HUES48 (cell line): Measurements from ENCODE around the gene UNC13D.

Experiments
- H3K27ac ChIP-seq: one replicate; pipeline ENCODE4 v1.7.0; 2013; ENCODE audit warnings: low read depth, low read length, inconsistent platforms
- H3K27me3 ChIP-seq: 2 replicates; pipeline ENCODE4 v1.6.1; 2013; ENCODE audit warnings: mild to moderate bottlenecking, low read length; ENCODE audit not compliant: control insufficient read depth, insufficient read depth
- H3K36me3 ChIP-seq: 2 replicates; pipeline ENCODE4 v1.6.1; 2013; ENCODE audit warnings: low read length; ENCODE audit not compliant: control insufficient read depth, insufficient read depth
- H3K4me1 ChIP-seq: 2 replicates; pipeline ENCODE4 v1.6.1; 2013; ENCODE audit warnings: mild to moderate bottlenecking, low read length; ENCODE audit not compliant: control insufficient read depth, insufficient read depth
- H3K4me3 ChIP-seq: 2 replicates; pipeline ENCODE4 v1.5.1; 2013; ENCODE audit warnings: mild to moderate bottlenecking, low read depth, low read length
- H3K9ac ChIP-seq: 2 replicates; pipeline ENCODE4 v1.6.1; 2013; ENCODE audit warnings: mild to moderate bottlenecking, low read depth, low read length, moderate library complexity
- H3K9me3 ChIP-seq: 2 replicates; pipeline ENCODE4 v1.6.1; 2013; ENCODE audit warnings: low read length; ENCODE audit not compliant: control insufficient read depth, insufficient read depth

UNC13D gene

DNA sequence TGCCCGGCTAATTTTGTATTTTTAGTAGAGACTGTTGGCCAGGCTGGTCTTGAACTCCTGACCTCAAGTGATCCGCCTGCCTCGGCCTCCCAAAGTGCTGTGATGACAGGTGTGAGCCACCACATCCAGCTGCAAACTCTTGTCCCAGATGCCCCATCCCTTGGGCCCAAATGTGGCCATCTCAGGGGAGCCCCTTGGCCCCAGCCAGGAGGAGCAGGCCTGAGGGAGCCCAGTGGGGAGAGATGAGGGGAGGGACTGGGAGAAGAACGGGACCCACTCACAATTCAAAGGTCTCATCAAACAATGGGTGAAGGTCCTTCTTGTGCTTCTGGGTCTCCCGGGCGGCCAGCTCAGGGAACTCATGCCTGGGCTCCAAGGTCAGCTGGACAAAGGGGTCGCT, 14.5 kb downstream of the UNC13D start:
- peaks cover 32% of the 10 kb centered on the region for H3K4me1 ChIP-seq
- H3K9me3 ChIP-seq = no peaks in the 10 kb centered on the region
- peak overlapping the region; percentile 50 for H3K27ac ChIP-seq
- H3K4me3 ChIP-seq = no peak overlapping the region
- no peak overlapping the region for H3K9ac ChIP-seq
- peaks cover 17% of the 10 kb centered on the region for H3K36me3 ChIP-seq
- H3K27me3 ChIP-seq = no peaks in the 10 kb centered on the region

DNA sequence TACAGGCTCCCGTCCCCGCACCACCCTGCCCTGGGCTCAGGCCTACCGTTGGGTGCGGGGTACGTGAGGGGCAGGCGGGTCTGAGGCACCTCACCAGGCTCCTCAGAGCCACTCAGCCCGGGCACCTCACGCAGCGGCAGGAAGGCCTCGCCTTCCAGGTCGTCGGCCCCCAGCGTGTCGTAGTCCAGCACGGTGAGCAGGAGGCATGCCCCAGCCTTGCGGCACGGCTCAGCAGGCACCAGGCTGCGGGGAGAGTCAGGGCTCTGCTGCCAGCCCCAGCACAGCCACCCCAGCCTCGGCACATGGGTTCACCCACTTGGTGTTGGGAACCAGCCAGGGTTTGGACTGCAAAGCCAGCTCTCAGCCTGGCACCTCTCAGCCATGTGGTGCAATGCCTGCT, 15.5 kb downstream of the UNC13D start:
- no peak overlapping the region for H3K27ac ChIP-seq
- H3K4me1 ChIP-seq = peaks cover 32% of the 10 kb centered on the region
- no peaks in the 10 kb centered on the region for H3K27me3 ChIP-seq
- H3K9me3 ChIP-seq = no peaks in the 10 kb centered on the region
- H3K36me3 ChIP-seq = peaks cover 27% of the 10 kb centered on the region
- H3K4me3 ChIP-seq = no peak overlapping the region
- H3K9ac ChIP-seq = no peak overlapping the region

DNA sequence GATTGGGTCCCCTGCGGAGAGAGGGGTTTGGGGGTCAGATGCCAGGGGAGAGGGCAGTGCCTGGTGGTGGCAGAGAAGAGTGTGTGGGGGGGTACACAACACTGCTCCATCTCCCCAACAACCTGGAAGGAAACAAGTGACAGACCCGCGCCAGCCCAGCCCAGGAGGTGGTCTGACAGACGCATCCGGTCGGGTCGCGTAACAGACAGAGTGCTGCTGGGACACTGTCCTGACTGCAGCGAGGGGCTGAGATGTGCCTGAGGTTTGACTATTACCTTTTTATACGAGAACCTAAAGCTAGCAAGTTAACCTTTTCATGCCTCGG, 16.2 kb downstream of the UNC13D start:
- Histone ChIP-seq H3K4me1 (peaks cover 26% of the 10 kb centered on the region), H3K4me3 (no peak overlapping the region), H3K27me3 (no peaks in the 10 kb centered on the region), H3K27ac (no peak overlapping the region), H3K9me3 (no peaks in the 10 kb centered on the region), H3K36me3 (peaks cover 34% of the 10 kb centered on the region), H3K9ac (no peak overlapping the region)

DNA sequence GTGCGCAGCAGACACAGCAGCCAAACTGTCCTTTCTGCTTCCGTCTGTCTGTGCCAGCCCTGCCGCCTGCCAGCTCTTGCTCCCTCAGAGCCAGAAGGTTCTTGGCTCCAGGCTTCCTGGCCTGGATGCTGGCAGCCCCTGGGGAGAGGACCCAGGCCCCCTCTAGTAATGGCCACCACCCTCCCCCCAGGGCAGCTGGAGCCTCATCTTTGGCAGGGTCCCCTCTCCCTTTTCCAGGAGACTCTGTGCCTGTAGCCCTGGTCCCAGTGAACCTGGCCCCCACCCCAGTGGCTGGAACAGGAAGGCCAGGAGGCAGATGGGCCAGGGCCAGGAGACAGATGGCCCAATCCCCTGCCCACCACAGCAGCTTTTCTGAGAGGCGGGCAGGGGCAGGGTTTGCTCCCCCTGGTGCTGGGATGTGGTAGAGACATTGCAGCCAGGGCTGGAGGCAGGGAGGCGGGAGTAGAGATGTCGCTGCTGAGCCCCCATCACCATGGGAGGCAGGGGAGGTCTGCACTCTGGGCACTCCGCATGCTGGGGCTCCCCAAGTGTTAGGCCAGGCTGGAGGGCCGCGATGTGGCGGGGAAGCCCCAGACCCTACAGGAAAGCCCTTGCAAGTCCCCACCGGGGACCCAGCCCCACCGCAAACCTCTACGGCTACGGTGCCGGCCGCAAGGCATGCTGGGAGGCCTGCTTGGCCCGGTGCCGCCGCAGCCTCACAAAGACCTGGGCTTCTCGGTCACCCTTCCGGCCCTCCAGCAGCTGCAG, 16.7 kb downstream of the UNC13D start:
- H3K9me3 ChIP-seq = no peaks in the 10 kb centered on the region
- peak overlapping the region; percentile 11 for H3K27ac ChIP-seq
- no peaks in the 10 kb centered on the region for H3K27me3 ChIP-seq
- H3K4me3 ChIP-seq = peak overlapping the region; percentile 38; the same call in 1 of the 2 replicates
- peaks cover 21% of the 10 kb centered on the region for H3K4me1 ChIP-seq
- no peak overlapping the region for H3K9ac ChIP-seq
- peaks cover 39% of the 10 kb centered on the region for H3K36me3 ChIP-seq

DNA sequence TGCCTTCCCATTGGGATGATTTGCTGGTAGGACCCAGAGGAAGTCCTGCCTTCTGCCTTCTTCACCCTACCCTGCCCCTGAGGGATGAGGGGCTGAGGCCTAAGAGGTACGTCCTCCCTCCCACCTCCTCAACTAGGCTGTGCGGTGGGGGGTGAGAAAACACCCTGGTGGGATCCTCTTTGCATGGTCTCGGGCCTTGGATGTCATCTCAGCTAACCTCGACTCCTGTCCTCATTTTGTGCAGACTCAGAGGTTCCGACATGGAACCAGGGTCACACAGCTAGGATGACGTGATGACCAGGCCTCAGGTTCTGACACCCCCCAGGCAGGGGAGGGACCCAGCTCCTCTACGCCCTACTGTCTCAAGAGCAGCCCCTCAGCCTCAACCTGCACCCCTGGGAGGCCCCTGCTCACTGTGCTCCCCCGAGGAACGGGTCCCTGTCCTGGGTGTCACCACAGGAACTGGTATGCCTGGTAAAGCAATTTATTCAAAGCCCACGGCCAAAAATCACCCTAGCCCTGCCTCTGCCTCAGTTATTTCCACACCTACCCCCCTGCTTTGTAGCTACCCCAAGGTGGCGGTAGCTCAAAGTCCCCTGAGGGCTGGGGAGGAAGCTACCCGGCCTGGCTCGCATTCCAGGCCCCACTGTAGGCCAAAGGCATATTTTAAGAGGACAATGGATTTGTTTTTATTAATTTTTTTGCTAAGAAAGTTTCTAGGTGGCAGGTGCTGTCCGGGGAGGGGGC, 17.5 kb downstream of the UNC13D start:
- Histone ChIP-seq H3K9ac (no peak overlapping the region), H3K4me3 (no peak overlapping the region), H3K36me3 (peaks cover 47% of the 10 kb centered on the region), H3K4me1 (peaks cover 17% of the 10 kb centered on the region), H3K27ac (peak overlapping the region; percentile 11), H3K27me3 (no peaks in the 10 kb centered on the region), H3K9me3 (no peaks in the 10 kb centered on the region)

DNA sequence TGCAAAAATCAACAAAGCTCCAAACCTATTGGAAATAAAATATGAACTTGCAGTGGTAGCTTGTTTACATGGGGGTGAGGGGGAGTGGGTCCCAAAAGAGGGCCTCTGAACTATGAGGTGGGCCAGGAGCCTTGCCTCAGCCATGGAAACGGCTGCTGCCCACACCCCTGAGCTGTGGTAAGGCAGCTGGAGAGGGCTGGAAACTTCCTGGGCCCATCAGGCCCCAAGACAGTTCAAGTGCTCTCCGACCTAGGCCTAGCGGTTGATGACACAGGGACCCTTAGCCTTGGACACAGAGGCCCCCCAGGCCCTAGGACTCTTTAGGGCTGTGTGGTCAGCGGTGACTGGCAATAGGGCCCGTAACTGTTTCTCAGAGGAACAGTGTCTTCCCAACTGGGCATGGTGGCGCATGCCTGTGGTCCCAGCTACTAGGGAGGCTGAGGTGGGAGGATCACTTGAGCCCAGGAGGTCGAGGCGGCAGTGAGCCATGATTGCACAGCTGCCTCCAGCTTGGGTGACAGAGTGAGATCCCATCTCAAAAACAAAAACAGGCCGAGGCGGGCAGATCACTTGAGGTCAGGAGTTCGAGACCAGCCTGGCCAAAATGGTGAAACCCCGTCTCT, 18.3 kb downstream of the UNC13D start:
- H3K27ac ChIP-seq = no peak overlapping the region
- H3K4me1 ChIP-seq = peaks cover 15% of the 10 kb centered on the region
- no peak overlapping the region for H3K4me3 ChIP-seq
- H3K27me3 ChIP-seq = no peaks in the 10 kb centered on the region
- H3K9ac ChIP-seq = no peak overlapping the region
- H3K9me3 ChIP-seq = no peaks in the 10 kb centered on the region
- peaks cover 56% of the 10 kb centered on the region for H3K36me3 ChIP-seq

DNA sequence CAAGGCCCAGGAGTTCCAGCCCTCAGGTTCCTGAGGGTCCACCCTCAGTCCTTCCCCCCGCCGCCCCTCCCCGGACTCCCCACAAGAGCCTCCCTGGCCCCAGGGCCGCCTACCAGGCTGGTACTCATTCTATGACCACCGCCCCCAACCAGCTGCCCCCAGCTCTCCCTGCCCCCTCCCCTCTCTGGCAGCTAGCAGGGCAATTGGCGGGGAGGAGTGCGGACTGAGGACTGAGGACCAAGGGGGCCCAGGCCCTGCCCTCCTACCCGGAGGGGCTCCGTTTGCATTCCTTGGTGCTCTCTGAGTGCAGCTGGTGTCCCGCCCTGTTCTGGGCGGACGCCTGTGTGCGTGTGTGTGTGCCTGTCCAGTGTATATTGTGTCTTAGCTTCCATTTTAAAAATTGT, 19.1 kb downstream of the UNC13D start:
- H3K9me3 ChIP-seq = no peaks in the 10 kb centered on the region
- no peaks in the 10 kb centered on the region for H3K27me3 ChIP-seq
- 0 out of 2 replicates have a peak, but pooled peaks cover 9% of the 10 kb centered on the region for H3K4me1 ChIP-seq
- peaks cover 63% of the 10 kb centered on the region for H3K36me3 ChIP-seq
- H3K9ac ChIP-seq = no peak overlapping the region
- no peak overlapping the region for H3K27ac ChIP-seq
- no peak overlapping the region for H3K4me3 ChIP-seq

DNA sequence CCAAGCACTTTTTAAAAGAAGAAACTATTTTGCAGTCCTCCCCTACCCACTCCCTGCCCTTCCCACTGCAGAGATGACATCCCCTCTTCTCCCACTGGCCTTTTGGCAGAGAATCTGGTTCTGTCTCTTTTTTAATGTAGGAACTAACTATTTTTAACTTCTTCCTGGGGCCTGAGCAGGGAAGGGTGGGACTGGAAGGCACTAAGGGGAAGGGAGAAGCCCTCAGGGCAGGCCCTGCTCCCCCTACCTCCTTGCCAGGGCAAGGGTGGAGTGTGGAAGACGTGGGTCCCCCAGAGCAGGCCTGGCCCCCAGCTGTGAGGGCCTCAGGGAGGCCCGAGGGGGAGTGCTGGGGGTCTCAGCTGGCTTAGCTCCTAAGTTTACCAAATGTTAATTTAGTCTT, 19.5 kb downstream of the UNC13D start:
- Histone ChIP-seq H3K4me3 (no peak overlapping the region), H3K4me1 (0 out of 2 replicates have a peak, but pooled peaks cover 8% of the 10 kb centered on the region), H3K27ac (no peak overlapping the region), H3K9ac (no peak overlapping the region), H3K36me3 (peaks cover 68% of the 10 kb centered on the region), H3K9me3 (no peaks in the 10 kb centered on the region), H3K27me3 (no peaks in the 10 kb centered on the region)

DNA sequence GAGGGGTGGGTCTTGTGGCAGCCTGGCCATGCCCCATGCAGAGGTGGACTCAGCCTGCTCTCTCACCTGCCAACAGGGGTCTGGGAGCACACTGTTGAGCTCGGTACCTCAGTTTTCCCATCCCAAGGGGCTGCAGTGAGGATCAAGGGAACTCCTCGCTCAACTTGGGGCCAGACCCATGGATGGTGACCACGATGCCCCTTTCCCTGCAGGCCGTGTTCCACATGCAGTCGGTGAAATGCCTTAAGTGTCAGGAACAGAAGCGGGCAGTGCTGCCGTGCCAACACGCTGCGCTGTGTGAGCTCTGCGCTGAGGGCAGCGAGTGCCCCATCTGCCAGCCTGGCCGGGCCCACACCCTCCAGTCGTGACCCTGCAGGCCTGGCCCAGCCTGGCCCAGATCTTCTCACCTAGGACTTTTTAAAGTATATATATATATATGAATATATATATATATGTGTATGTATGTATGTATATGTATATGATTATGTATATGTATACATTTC, 20.1 kb downstream of the UNC13D start:
- Histone ChIP-seq H3K4me3 (no peak overlapping the region), H3K36me3 (peaks cover 73% of the 10 kb centered on the region), H3K27ac (no peak overlapping the region), H3K4me1 (0 out of 2 replicates have a peak, but pooled peaks cover 8% of the 10 kb centered on the region), H3K27me3 (no peaks in the 10 kb centered on the region), H3K9me3 (no peaks in the 10 kb centered on the region), H3K9ac (no peak overlapping the region)

DNA sequence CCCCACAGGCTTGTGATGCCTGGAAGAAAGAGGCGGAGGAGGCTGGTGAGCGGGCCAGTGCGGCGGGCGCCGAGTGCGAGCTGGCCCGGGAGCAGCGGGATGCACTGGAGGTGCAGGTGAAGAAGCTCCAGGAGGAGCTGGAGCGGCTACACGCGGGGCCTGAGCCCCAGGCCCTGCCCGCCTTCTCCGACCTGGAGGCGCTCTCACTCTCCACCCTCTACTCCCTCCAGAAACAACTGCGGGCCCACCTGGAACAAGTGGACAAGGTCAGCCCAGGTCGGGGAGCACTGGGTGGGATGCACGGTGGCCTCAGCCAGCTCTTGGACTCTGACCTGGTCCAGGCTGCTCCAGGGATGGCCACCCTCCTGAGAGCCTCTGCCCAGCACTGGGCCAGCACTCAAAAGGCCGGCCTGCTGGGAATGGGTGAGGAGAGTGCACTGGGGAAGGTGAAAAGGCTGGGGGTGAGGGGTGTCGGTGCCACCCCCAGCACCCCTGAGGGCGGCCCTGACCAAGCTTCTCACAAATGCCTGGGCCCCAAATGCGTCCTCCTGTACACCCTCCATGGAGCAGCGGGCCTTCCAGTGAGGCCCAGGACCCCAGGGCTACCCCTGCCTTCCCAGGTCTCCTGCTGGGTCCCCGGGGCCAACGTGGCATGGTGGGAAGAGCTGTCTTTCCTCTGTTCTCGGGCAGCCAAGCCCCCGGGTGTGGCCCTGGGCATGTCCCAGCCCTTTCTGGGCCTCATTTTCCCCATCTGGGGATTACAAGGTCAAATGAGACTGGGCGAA, 20.8 kb downstream of the UNC13D start:
- H3K27me3 ChIP-seq = no peaks in the 10 kb centered on the region
- H3K36me3 ChIP-seq = peaks cover 80% of the 10 kb centered on the region
- H3K27ac ChIP-seq = no peak overlapping the region
- H3K9me3 ChIP-seq = no peaks in the 10 kb centered on the region
- H3K9ac ChIP-seq = no peak overlapping the region
- H3K4me1 ChIP-seq = 0 out of 2 replicates have a peak, but pooled peaks cover 8% of the 10 kb centered on the region
- no peak overlapping the region for H3K4me3 ChIP-seq
